Liver (tissue), 9 donors: Measurements from ENCODE around the gene ZNF674. TPM values are rescaled to one million over a fixed set of nuclear protein-coding genes. Genes with fewer than 3 reads are reported as not detected.

Experiments used
- DNase-seq: peaks from one replicate; pipeline ENCODE4 v3.0.0-alpha.2; 2017; ENCODE audit warnings: low spot score
- H3K27ac ChIP-seq, 2 donors: one replicate each; pipeline ENCODE4 v1.7.0; 2013; ENCODE audit warnings: inconsistent platforms in 2 of 2, low read length in 2 of 2, control low read depth in 1 of 2, low read depth in 1 of 2, mild to moderate bottlenecking in 1 of 2
- H3K27me3 ChIP-seq, 4 donors: one replicate each; pipeline versions ENCODE4 v1.6.1 to v1.7.0; 2013; ENCODE audit warnings: low read length in 3 of 4, inconsistent platforms in 1 of 4, mild to moderate bottlenecking in 1 of 4, moderate library complexity in 1 of 4; ENCODE audit not compliant: control insufficient read depth in 4 of 4, insufficient read depth in 4 of 4
- H3K36me3 ChIP-seq, 4 donors: one replicate each; pipeline versions ENCODE4 v1.6.1 to v1.7.0; 2013; ENCODE audit warnings: low read length in 3 of 4, mild to moderate bottlenecking in 3 of 4, low read depth in 1 of 4, moderate library complexity in 1 of 4; ENCODE audit not compliant: control insufficient read depth in 4 of 4, insufficient read depth in 3 of 4
- H3K4me1 ChIP-seq, 4 donors: one replicate each; pipeline versions ENCODE4 v1.6.1 to v1.7.0; 2013; ENCODE audit warnings: low read length in 3 of 4, mild to moderate bottlenecking in 3 of 4, moderate library complexity in 1 of 4; ENCODE audit not compliant: control insufficient read depth in 4 of 4, insufficient read depth in 4 of 4
- H3K4me3 ChIP-seq, 3 donors: one replicate each; pipeline versions ENCODE4 v1.6.1 to v1.7.0; 2013; ENCODE audit warnings: low read length in 3 of 3, control low read depth in 1 of 3, low read depth in 1 of 3, mild to moderate bottlenecking in 1 of 3
- H3K9ac ChIP-seq, 2 donors: one replicate each; pipeline ENCODE4 v1.7.0; 2013; ENCODE audit warnings: low read length in 2 of 2, mild to moderate bottlenecking in 2 of 2, moderate library complexity in 2 of 2, control low read depth in 1 of 2, low read depth in 1 of 2
- H3K9me3 ChIP-seq, 4 donors: one replicate each; pipeline versions ENCODE4 v1.6.1 to v1.7.0; 2013; ENCODE audit warnings: low read length in 3 of 4; ENCODE audit not compliant: control insufficient read depth in 4 of 4
- EGR1 ChIP-seq, 2 donors: IDR thresholded peaks; 2 replicates each; pipeline ENCODE4 v1.6.1; 2016 to 2018; ENCODE audit warnings: antibody characterized with exemption in 2 of 2, low read depth in 2 of 2
- FOXA1 ChIP-seq: IDR thresholded peaks from 2 replicates; pipeline ENCODE4 v1.6.1; 2016; ENCODE audit warnings: antibody characterized with exemption
- FOXA2 ChIP-seq: IDR thresholded peaks from 2 replicates; pipeline ENCODE4 v1.6.1; 2016; ENCODE audit warnings: antibody characterized with exemption
- GABPA ChIP-seq, 2 donors: IDR thresholded peaks in 1 of 2; conservative IDR thresholded peaks in 1 of 2; 2 replicates each; pipeline ENCODE4 v1.6.1; 2016; ENCODE audit warnings: antibody characterized with exemption in 2 of 2, mild to moderate bottlenecking in 1 of 2, moderate library complexity in 1 of 2
- HNF4A ChIP-seq, 2 donors: conservative IDR thresholded peaks; 2 replicates each; pipeline ENCODE4 v1.6.1; 2016; ENCODE audit warnings: antibody characterized with exemption in 2 of 2, mild to moderate bottlenecking in 2 of 2
- HNF4G ChIP-seq: IDR thresholded peaks from 2 replicates; pipeline ENCODE4 v1.6.1; 2016; ENCODE audit warnings: antibody characterized with exemption
- JUND ChIP-seq, 2 donors: IDR thresholded peaks; 2 replicates each; pipeline ENCODE4 v1.6.1; 2016; ENCODE audit warnings: antibody characterized with exemption in 2 of 2
- NR2F2 ChIP-seq: IDR thresholded peaks from 2 replicates; pipeline ENCODE4 v1.6.1; 2016; ENCODE audit warnings: antibody characterized with exemption
- RAD21 ChIP-seq, 2 donors: IDR thresholded peaks; 2 replicates each; pipeline ENCODE4 v1.6.1; 2016; ENCODE audit warnings: antibody characterized with exemption in 2 of 2, mild to moderate bottlenecking in 2 of 2
- RXRA ChIP-seq, 2 donors: IDR thresholded peaks; 2 replicates each; pipeline ENCODE4 v1.6.1; 2017 to 2018; ENCODE audit warnings: antibody characterized with exemption in 2 of 2, mild to moderate bottlenecking in 1 of 2
- SP1 ChIP-seq: IDR thresholded peaks from 2 replicates; pipeline ENCODE4 v1.6.1; 2018; ENCODE audit warnings: antibody characterized with exemption, mild to moderate bottlenecking
- TAF1 ChIP-seq: conservative IDR thresholded peaks from 2 replicates; pipeline ENCODE4 v1.6.1; 2016; ENCODE audit warnings: antibody characterized with exemption, mild to moderate bottlenecking
- YY1 ChIP-seq: IDR thresholded peaks from 2 replicates; pipeline ENCODE4 v1.6.1; 2016; ENCODE audit warnings: antibody characterized with exemption, mild to moderate bottlenecking
- WGBS: extraction: QIAGEN DNeasy Blood & Tissue Kit; methylation state at CpG from one replicate; pipeline ENCODE4 v1.1.7; 2013; 5-methylcytosine and 5-hydroxymethylcytosine counted together
- polyA plus RNA-seq, 2 donors: library from polyadenylated mRNA; stranded (reverse) in 1 of 2; unstranded in 1 of 2; fragments of 200-250 nt in 1 of 2; fragments of >200 nt in 1 of 2; fragmentation: Nextera tagmentation in 1 of 2; extraction: Ambion mirVana in 1 of 2; gene quantifications; one replicate each; pipeline versions ENCODE4 v1.2.1 to v1.2.3, GENCODE V29; 2013 to 2015
- total RNA-seq, 2 donors: library from RNA; depleted of rRNA; stranded (reverse); fragments of >200 nt; gene quantifications; one replicate each; pipeline ENCODE4 v1.2.3, GENCODE V29; 2014
- TF ChIP-seq, protein P1 (sequence below): fragments of 150-350 bp; IDR thresholded peaks from 2 replicates; pipeline ENCODE4 v1.5.1; 2017; ENCODE audit warnings: improper control_type of control experiment, low read depth, low read length; ENCODE audit not compliant: missing input control
- TF ChIP-seq, protein P2 (sequence below): IDR thresholded peaks from 2 replicates; pipeline ENCODE4 v1.6.1; 2016; ENCODE audit warnings: antibody characterized with exemption
- TF ChIP-seq, protein P3 (sequence below): IDR thresholded peaks from 2 replicates; pipeline ENCODE4 v1.6.1; 2016; ENCODE audit warnings: antibody characterized with exemption, mild to moderate bottlenecking
- TF ChIP-seq, protein P4 (sequence below): IDR thresholded peaks from 2 replicates; pipeline ENCODE4 v1.6.1; 2016; ENCODE audit warnings: antibody characterized with exemption
- TF ChIP-seq, protein P5 (sequence below): IDR thresholded peaks from 2 replicates; pipeline ENCODE4 v1.6.1; 2016; ENCODE audit warnings: antibody characterized with exemption
- donor health status: healthy.
- donor health status: healthy.
- donor health status: healthy.
- donor health status: healthy.
- donor health status: healthy.

Gene ZNF674
- total and polyA plus RNA-seq, 4 donors, result 0.84 to 3.6 (median 2.1) TPM

DNA sequence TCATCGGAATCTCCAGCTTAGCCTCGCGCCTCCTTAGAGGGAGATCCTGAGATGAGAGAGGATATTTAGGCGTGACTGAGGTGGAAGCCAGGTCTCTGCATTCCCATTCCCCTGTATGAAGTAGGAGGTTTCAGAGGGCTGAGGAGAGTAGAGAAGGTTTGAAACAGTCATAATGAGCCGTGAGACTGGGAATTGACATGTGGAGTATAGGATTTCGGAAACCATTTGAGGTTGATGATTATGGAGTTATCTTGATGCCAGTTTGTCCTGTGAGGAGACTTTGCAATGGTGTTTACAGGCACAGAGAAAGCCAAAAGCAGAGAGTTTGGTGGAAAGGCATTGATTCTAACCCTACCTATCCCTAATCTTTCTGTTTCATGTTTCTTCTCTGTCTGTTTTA, 30.4 kb upstream of the ZNF674 start:
- Histone ChIP-seq H3K9ac (peak overlapping the region; percentile 32 to 67), H3K4me1 (peaks cover 3 to 35% (median 21%) of the 10 kb centered on the region in 4 donors), H3K27ac (peak overlapping the region; percentile 51 to 64), H3K36me3 (no peaks in the 10 kb centered on the region), H3K4me3 (peak overlapping the region; percentile 50 to 68 (median 58)), H3K27me3 (no peaks in the 10 kb centered on the region), H3K9me3 (no peaks in the 10 kb centered on the region)
- WGBS, result 16% methylated on average over 6 of the region's 6 CpGs
- TF ChIP-seq, protein P1, sequence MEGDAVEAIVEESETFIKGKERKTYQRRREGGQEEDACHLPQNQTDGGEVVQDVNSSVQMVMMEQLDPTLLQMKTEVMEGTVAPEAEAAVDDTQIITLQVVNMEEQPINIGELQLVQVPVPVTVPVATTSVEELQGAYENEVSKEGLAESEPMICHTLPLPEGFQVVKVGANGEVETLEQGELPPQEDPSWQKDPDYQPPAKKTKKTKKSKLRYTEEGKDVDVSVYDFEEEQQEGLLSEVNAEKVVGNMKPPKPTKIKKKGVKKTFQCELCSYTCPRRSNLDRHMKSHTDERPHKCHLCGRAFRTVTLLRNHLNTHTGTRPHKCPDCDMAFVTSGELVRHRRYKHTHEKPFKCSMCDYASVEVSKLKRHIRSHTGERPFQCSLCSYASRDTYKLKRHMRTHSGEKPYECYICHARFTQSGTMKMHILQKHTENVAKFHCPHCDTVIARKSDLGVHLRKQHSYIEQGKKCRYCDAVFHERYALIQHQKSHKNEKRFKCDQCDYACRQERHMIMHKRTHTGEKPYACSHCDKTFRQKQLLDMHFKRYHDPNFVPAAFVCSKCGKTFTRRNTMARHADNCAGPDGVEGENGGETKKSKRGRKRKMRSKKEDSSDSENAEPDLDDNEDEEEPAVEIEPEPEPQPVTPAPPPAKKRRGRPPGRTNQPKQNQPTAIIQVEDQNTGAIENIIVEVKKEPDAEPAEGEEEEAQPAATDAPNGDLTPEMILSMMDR, result no peak
- no peak for TF ChIP-seq GABPA (IDR thresholded peaks at IDR 0.05 in 1 of 2, conservative IDR thresholded peaks at IDR 0.05 in 1 of 2)
- TF ChIP-seq HNF4G, result no peak
- no peak for TF ChIP-seq RAD21 (IDR thresholded peaks at IDR 0.05)
- TF ChIP-seq EGR1 (IDR thresholded peaks at IDR 0.05; ENCODE audit: low read depth in 2 of 2), result no peak
- TF ChIP-seq, protein P2, sequence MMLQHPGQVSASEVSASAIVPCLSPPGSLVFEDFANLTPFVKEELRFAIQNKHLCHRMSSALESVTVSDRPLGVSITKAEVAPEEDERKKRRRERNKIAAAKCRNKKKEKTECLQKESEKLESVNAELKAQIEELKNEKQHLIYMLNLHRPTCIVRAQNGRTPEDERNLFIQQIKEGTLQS, result no peak
- no peak for TF ChIP-seq FOXA1
- no peak for TF ChIP-seq FOXA2
- TF ChIP-seq, protein P3, sequence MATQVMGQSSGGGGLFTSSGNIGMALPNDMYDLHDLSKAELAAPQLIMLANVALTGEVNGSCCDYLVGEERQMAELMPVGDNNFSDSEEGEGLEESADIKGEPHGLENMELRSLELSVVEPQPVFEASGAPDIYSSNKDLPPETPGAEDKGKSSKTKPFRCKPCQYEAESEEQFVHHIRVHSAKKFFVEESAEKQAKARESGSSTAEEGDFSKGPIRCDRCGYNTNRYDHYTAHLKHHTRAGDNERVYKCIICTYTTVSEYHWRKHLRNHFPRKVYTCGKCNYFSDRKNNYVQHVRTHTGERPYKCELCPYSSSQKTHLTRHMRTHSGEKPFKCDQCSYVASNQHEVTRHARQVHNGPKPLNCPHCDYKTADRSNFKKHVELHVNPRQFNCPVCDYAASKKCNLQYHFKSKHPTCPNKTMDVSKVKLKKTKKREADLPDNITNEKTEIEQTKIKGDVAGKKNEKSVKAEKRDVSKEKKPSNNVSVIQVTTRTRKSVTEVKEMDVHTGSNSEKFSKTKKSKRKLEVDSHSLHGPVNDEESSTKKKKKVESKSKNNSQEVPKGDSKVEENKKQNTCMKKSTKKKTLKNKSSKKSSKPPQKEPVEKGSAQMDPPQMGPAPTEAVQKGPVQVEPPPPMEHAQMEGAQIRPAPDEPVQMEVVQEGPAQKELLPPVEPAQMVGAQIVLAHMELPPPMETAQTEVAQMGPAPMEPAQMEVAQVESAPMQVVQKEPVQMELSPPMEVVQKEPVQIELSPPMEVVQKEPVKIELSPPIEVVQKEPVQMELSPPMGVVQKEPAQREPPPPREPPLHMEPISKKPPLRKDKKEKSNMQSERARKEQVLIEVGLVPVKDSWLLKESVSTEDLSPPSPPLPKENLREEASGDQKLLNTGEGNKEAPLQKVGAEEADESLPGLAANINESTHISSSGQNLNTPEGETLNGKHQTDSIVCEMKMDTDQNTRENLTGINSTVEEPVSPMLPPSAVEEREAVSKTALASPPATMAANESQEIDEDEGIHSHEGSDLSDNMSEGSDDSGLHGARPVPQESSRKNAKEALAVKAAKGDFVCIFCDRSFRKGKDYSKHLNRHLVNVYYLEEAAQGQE, result no peak
- TF ChIP-seq RXRA (IDR thresholded peaks at IDR 0.05), result no peak
- TF ChIP-seq, protein P4, sequence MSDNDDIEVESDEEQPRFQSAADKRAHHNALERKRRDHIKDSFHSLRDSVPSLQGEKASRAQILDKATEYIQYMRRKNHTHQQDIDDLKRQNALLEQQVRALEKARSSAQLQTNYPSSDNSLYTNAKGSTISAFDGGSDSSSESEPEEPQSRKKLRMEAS, result no peak
- TF ChIP-seq NR2F2, result no peak
- TF ChIP-seq, protein P5, sequence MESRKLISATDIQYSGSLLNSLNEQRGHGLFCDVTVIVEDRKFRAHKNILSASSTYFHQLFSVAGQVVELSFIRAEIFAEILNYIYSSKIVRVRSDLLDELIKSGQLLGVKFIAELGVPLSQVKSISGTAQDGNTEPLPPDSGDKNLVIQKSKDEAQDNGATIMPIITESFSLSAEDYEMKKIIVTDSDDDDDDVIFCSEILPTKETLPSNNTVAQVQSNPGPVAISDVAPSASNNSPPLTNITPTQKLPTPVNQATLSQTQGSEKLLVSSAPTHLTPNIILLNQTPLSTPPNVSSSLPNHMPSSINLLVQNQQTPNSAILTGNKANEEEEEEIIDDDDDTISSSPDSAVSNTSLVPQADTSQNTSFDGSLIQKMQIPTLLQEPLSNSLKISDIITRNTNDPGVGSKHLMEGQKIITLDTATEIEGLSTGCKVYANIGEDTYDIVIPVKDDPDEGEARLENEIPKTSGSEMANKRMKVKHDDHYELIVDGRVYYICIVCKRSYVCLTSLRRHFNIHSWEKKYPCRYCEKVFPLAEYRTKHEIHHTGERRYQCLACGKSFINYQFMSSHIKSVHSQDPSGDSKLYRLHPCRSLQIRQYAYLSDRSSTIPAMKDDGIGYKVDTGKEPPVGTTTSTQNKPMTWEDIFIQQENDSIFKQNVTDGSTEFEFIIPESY, result no peak
- no peak for TF ChIP-seq HNF4A (conservative IDR thresholded peaks at IDR 0.05)
- TF ChIP-seq TAF1, result no peak
- TF ChIP-seq SP1, result no peak
- TF ChIP-seq YY1, result no peak
- no peak for TF ChIP-seq JUND (IDR thresholded peaks at IDR 0.05)
- no peak for DNase-seq
